ENCODE results near the gene RNASEH2A.

GRCh38 chr19:12767666-12768065 is 38.7 kb upstream of the RNASEH2A start:
- no peak for TF ChIP-seq CTCF (IDR thresholded peaks at IDR 0.05)
- no peak for TF ChIP-seq POLR2A (IDR thresholded peaks at IDR 0.05)
